Mesendoderm (in vitro differentiated cells): Measurements from ENCODE around the gene FRMD4B.

Experiments
- DNase-seq: peaks from one replicate; pipeline ENCODE4 v3.0.0; 2013
- H2AK5ac ChIP-seq: 2 replicates; pipeline ENCODE4 v1.6.1; 2013; ENCODE audit warnings: low read length, inconsistent platforms
- H2BK120ac ChIP-seq: 2 replicates; pipeline ENCODE4 v1.6.1; 2013; ENCODE audit warnings: low read depth, mild to moderate bottlenecking, low read length, moderate library complexity, mixed read lengths
- H2BK15ac ChIP-seq: replicated peaks from 2 replicates; pipeline ENCODE4 v1.6.1; 2013; ENCODE audit warnings: low read depth, mild to moderate bottlenecking, moderate library complexity
- H2BK5ac ChIP-seq: 2 replicates; pipeline ENCODE4 v1.6.1; 2013; ENCODE audit warnings: low read length, inconsistent platforms
- H3K18ac ChIP-seq: 2 replicates; pipeline ENCODE4 v1.6.1; 2013; ENCODE audit warnings: mild to moderate bottlenecking, low read length, mixed read lengths
- H3K23ac ChIP-seq: one replicate; pipeline ENCODE4 v1.6.1; 2013; ENCODE audit warnings: low read length
- H3K27ac ChIP-seq: 2 replicates; pipeline ENCODE4 v1.5.1; 2013; ENCODE audit warnings: low read depth, mild to moderate bottlenecking, inconsistent platforms, low read length, moderate library complexity
- H3K27me3 ChIP-seq: 2 replicates; pipeline ENCODE4 v1.6.1; 2013; ENCODE audit warnings: low read length, control low read depth, mild to moderate bottlenecking, inconsistent platforms; ENCODE audit not compliant: insufficient read depth, poor library complexity
- H3K36me3 ChIP-seq: 2 replicates; pipeline ENCODE4 v1.6.1; 2013; ENCODE audit warnings: low read length, inconsistent platforms; ENCODE audit not compliant: control insufficient read depth, insufficient read depth
- H3K4ac ChIP-seq: one replicate; pipeline ENCODE4 v1.6.1; 2013; ENCODE audit warnings: low read depth, mild to moderate bottlenecking, low read length, moderate library complexity
- H3K4me1 ChIP-seq: 2 replicates; pipeline ENCODE4 v1.6.1; 2013; ENCODE audit warnings: low read depth, low read length, inconsistent platforms; ENCODE audit not compliant: control insufficient read depth
- H3K4me2 ChIP-seq: 2 replicates; pipeline ENCODE4 v1.6.1; 2013; ENCODE audit warnings: low read length
- H3K4me3 ChIP-seq: 2 replicates; pipeline ENCODE4 v1.5.1; 2013; ENCODE audit warnings: mild to moderate bottlenecking, low read length
- H3K56ac ChIP-seq: one replicate; pipeline ENCODE4 v1.6.1; 2013; ENCODE audit warnings: low read length
- H3K79me1 ChIP-seq: 2 replicates; pipeline ENCODE4 v1.6.1; 2013; ENCODE audit warnings: low read length, inconsistent platforms
- H3K79me2 ChIP-seq: 2 replicates; pipeline ENCODE4 v1.6.1; 2013; ENCODE audit warnings: mild to moderate bottlenecking, low read length; ENCODE audit not compliant: control insufficient read depth, insufficient read depth
- H3K9ac ChIP-seq: 2 replicates; pipeline ENCODE4 v1.6.1; 2013; ENCODE audit warnings: low read length, inconsistent platforms
- H4K5ac ChIP-seq: one replicate; pipeline ENCODE4 v1.6.1; 2013; ENCODE audit warnings: low read length
- H4K8ac ChIP-seq: one replicate; pipeline ENCODE4 v1.6.1; 2013; ENCODE audit warnings: low read depth, mild to moderate bottlenecking, control low read depth, low read length, moderate library complexity
- WGBS: extraction: QIAGEN DNeasy Blood & Tissue Kit; methylation state at CpG from one replicate; pipeline ENCODE4 v1.1.7; 2013; ENCODE audit warnings: low lambda C conversion rate, missing lambda C conversion rate; ENCODE audit not compliant: insufficient coverage; ENCODE audit errors: extremely low coverage; 5-methylcytosine and 5-hydroxymethylcytosine counted together

The FRMD4B gene

GRCh38 chr3:69204315-69204957, 181.5 kb downstream of the FRMD4B start:
- Histone ChIP-seq H3K36me3 (no peaks in the 10 kb centered on the region), H3K27me3 (no peaks in the 10 kb centered on the region), H2AK5ac (no peak overlapping the region), H3K4ac (no peak overlapping the region), H3K9ac (no peak overlapping the region), H3K4me3 (no peak overlapping the region), H2BK120ac (no peak overlapping the region), H3K79me2 (no peaks in the 10 kb centered on the region), H3K18ac (no peak overlapping the region), H4K5ac (no peak overlapping the region), H3K27ac (no peak overlapping the region), H3K79me1 (no peaks in the 10 kb centered on the region), H3K23ac (no peak overlapping the region), H3K4me1 (peaks cover 4% of the 10 kb centered on the region), H4K8ac (no peak overlapping the region), H2BK5ac (no peak overlapping the region), H3K4me2 (no peak overlapping the region), H2BK15ac (no peak overlapping the region), H3K56ac (no peak overlapping the region)
- no peak for DNase-seq
- no CpG with 5 or more reads among the region's 8 CpGs for WGBS

GRCh38 chr3:69203631-69204314, 182.1 kb downstream of the FRMD4B start:
- no peak overlapping the region for H3K4me3 ChIP-seq
- H2BK120ac ChIP-seq: no peak overlapping the region
- no peaks in the 10 kb centered on the region for H3K79me1 ChIP-seq
- no CpG with 5 or more reads among the region's 5 CpGs for WGBS
- H3K4me1 ChIP-seq: peaks cover 4% of the 10 kb centered on the region
- no peak overlapping the region for H2AK5ac ChIP-seq
- no peaks in the 10 kb centered on the region for H3K79me2 ChIP-seq
- H3K4ac ChIP-seq: no peak overlapping the region
- no peak overlapping the region for H3K18ac ChIP-seq
- H3K36me3 ChIP-seq: no peaks in the 10 kb centered on the region
- no peak overlapping the region for H3K23ac ChIP-seq
- H2BK5ac ChIP-seq: no peak overlapping the region
- no peak for DNase-seq
- no peak overlapping the region for H4K8ac ChIP-seq
- H3K27ac ChIP-seq: no peak overlapping the region
- no peak overlapping the region for H4K5ac ChIP-seq
- H3K4me2 ChIP-seq: no peak overlapping the region
- H3K27me3 ChIP-seq: no peaks in the 10 kb centered on the region
- H3K9ac ChIP-seq: no peak overlapping the region
- H3K56ac ChIP-seq: no peak overlapping the region
- no peak overlapping the region for H2BK15ac ChIP-seq

- no peak overlapping the region for H2BK120ac ChIP-seq
These were observed 184.2 kb downstream of the FRMD4B start for GRCh38 chr3:69201658-69202057.

GRCh38 chr3:69200384-69201068, 185.4 kb downstream of the FRMD4B start:
- peak overlapping the region; percentile 50 for H3K56ac ChIP-seq
- H3K23ac ChIP-seq: no peak overlapping the region
- H3K9ac ChIP-seq: no peak overlapping the region
- H3K4me2 ChIP-seq: peak overlapping the region; percentile 32
- H3K36me3 ChIP-seq: no peaks in the 10 kb centered on the region
- H4K8ac ChIP-seq: no peak overlapping the region
- peaks cover 4% of the 10 kb centered on the region for H3K4me1 ChIP-seq
- no peak overlapping the region for H3K4me3 ChIP-seq
- no peak overlapping the region for H2BK5ac ChIP-seq
- no peak overlapping the region for H3K27ac ChIP-seq
- no peak overlapping the region for H2AK5ac ChIP-seq
- H2BK120ac ChIP-seq: no peak overlapping the region
- H3K79me2 ChIP-seq: no peaks in the 10 kb centered on the region
- H3K79me1 ChIP-seq: no peaks in the 10 kb centered on the region
- H4K5ac ChIP-seq: no peak overlapping the region
- H2BK15ac ChIP-seq: no peak overlapping the region
- H3K4ac ChIP-seq: no peak overlapping the region
- no peaks in the 10 kb centered on the region for H3K27me3 ChIP-seq
- DNase-seq: peak; percentile 62
- H3K18ac ChIP-seq: peak overlapping the region; percentile 4
- no CpG with 5 or more reads among the region's 10 CpGs for WGBS

More at GRCh38 chr3:69201658-69202057, 184.2 kb downstream of the FRMD4B start:
- Histone ChIP-seq H3K56ac (no peak overlapping the region), H4K8ac (no peak overlapping the region), H3K9ac (no peak overlapping the region), H3K4me2 (no peak overlapping the region), H3K79me1 (no peaks in the 10 kb centered on the region), H3K27ac (no peak overlapping the region), H2AK5ac (no peak overlapping the region), H3K79me2 (no peaks in the 10 kb centered on the region), H3K4me1 (peaks cover 4% of the 10 kb centered on the region), H3K36me3 (no peaks in the 10 kb centered on the region), H2BK5ac (no peak overlapping the region), H3K18ac (no peak overlapping the region), H2BK15ac (no peak overlapping the region), H3K4ac (no peak overlapping the region), H3K27me3 (no peaks in the 10 kb centered on the region), H4K5ac (no peak overlapping the region), H3K4me3 (no peak overlapping the region), H3K23ac (no peak overlapping the region)
- no peak for DNase-seq
- whole genome bisulfite sequencing: no CpG with 5 or more reads among the region's 10 CpGs

- no peak for DNase-seq
- H3K4me2 ChIP-seq: no peak overlapping the region
- no peaks in the 10 kb centered on the region for H3K27me3 ChIP-seq
- no peaks in the 10 kb centered on the region for H3K79me2 ChIP-seq
- no peak overlapping the region for H3K27ac ChIP-seq
- no peak overlapping the region for H4K5ac ChIP-seq
- H2BK5ac ChIP-seq: no peak overlapping the region
- no peak overlapping the region for H3K56ac ChIP-seq
- peaks cover 4% of the 10 kb centered on the region for H3K4me1 ChIP-seq
- H3K18ac ChIP-seq: no peak overlapping the region
- no peak overlapping the region for H4K8ac ChIP-seq
- no peak overlapping the region for H3K4me3 ChIP-seq
- H3K36me3 ChIP-seq: no peaks in the 10 kb centered on the region
- no peak overlapping the region for H3K9ac ChIP-seq
- no peak overlapping the region for H2AK5ac ChIP-seq
- H3K79me1 ChIP-seq: no peaks in the 10 kb centered on the region
- no peak overlapping the region for H3K23ac ChIP-seq
- H2BK120ac ChIP-seq: no peak overlapping the region
- no peak overlapping the region for H3K4ac ChIP-seq
- WGBS: no CpG with 5 or more reads among the region's 6 CpGs
- H2BK15ac ChIP-seq: no peak overlapping the region
These were observed 185.9 kb downstream of the FRMD4B start for GRCh38 chr3:69199942-69200341.
